GM18498 (cell line): Measurements from ENCODE around the gene ZNF629.

Source experiments
- ATAC-seq: cut with Tn5 transposase; IDR thresholded peaks from one replicate; pipeline ENCODE4 v1.9.1; 2021; ENCODE audit warnings: mild to moderate bottlenecking, moderate library complexity; ENCODE audit not compliant: unreplicated experiment

Gene ZNF629

GRCh38 chr16:30768583-30769181, 18.3 kb downstream of the ZNF629 start:
- no peak for ATAC-seq

- no peak for ATAC-seq
These were observed 19.1 kb downstream of the ZNF629 start for GRCh38 chr16:30767767-30768465.

DNA sequence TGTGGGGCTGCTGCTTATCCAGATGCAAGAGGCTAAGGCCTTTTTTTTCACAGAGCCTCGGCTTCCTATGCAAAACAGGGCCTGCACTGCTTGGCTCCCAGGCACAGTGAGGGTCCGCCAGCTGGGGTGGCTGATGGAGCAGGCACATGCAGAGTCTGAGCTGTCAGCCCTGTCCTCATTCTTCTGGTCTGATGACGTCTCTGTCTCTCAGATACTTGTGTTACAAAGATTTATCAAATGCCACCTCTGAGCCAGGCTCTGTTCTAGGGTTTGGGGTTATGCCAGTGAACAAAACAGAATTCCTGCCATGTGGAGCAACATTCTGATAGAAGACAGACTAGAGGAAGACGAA, 20.1 kb downstream of the ZNF629 start:
- ATAC-seq = no peak

DNA sequence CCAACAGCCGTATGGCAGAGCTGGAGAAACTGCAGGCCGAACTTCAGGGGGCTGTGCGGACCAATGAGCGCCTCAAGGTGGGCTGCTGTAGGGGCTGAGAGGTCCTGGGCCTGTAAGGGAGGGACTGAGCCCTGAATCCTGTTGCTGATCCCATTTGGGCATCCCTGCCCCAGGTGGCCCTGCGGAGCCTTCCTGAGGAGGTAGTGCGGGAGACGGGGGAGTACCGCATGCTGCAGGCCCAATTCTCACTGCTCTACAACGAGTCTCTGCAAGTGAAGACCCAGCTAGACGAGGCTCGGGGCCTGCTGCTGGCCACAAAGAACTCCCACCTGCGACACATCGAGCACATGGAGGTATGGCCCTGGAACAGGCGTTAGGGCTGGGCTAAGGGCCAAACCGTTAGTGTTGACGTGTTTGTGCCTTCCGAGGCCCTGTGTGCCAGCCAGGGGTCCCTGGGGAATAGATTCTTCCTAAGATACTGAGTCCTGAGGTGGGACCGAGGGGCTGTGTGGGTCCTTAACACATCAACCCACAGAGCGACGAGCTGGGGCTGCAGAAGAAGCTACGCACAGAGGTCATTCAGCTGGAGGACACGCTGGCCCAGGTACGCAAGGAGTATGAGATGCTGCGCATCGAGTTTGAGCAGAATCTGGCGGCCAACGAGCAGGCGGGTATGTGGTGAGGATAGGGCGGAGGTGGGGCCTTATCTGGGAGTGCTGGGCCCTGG, 20.6 kb downstream of the ZNF629 start:
- ATAC-seq = no peak

- no peak for ATAC-seq
These were observed 22.1 kb downstream of the ZNF629 start for GRCh38 chr16:30764816-30765465.

- ATAC-seq = no peak
These were observed 22.9 kb downstream of the ZNF629 start for GRCh38 chr16:30764086-30764485.

- no peak for ATAC-seq
These were observed 23.8 kb downstream of the ZNF629 start for GRCh38 chr16:30762991-30763725.

GRCh38 chr16:30761928-30762902, 24.8 kb downstream of the ZNF629 start, which contains the start of the genes CFAP119 and RNF40:
TSS of gene CFAP119 (minus strand) at chr16:30762062. CDS start at chr16:30761748, 314 bp downstream.
TSS of gene RNF40 (plus strand) at chr16:30762322. CDS start at chr16:30762546, 224 bp downstream.
- ATAC-seq = peak; percentile 82

- ATAC-seq = peak; percentile 31
These were observed 25.5 kb downstream of the ZNF629 start for GRCh38 chr16:30761427-30761927.

GRCh38 chr16:30760577-30761426, 26.2 kb downstream of the ZNF629 start:
- no peak for ATAC-seq

DNA sequence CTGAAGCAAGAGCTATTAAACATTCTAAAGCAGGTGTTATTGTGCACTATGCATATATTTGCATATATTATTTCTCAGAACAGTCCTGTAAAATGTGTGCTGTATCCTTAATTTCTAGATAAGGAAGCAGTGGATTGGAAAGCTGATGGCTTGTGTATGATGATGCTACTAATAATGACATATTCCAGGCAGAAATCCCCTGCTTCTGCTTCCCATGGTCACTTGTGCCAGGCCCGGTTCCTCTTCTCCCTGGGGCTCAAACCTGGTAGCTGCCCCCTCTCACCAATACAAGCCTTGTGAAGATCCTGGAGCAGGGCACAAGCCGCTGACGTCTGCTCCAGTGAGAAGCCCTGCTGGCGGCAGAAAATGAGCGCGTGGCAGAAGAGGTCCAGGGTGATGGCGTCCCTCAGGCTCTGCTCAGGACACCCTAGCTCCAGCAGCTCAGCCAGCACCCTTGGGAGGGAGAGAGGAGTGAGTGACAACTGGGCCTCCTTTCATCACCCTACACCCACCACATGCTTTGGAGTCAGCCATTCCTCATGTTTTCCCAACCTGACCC, 26.9 kb downstream of the ZNF629 start:
- ATAC-seq = no peak

DNA sequence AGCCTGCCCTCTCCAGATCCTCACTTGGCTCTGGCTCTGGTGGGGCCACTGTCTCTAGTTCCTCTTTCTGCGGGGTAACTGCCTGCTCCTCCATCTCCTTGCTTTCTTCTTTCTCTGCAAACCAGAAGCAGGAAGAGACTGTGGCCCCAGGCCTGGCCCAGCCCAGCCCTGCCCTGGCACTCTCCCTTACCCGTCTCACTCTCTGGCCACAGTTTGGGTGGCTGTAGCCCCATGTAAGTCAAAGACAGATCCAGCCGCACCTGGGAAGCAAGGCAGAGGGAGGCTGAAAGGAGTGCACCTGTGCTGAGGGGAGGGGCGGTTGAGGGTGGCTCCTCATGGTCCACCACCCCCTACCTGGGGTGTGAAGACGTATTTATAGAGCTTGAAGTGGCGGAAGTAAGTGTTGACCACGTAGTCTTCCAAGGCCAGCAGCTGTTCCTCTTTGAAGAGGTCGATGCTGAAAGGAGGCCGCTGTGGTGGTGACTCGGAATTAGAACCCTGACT, 28.0 kb downstream of the ZNF629 start:
- ATAC-seq = no peak

DNA sequence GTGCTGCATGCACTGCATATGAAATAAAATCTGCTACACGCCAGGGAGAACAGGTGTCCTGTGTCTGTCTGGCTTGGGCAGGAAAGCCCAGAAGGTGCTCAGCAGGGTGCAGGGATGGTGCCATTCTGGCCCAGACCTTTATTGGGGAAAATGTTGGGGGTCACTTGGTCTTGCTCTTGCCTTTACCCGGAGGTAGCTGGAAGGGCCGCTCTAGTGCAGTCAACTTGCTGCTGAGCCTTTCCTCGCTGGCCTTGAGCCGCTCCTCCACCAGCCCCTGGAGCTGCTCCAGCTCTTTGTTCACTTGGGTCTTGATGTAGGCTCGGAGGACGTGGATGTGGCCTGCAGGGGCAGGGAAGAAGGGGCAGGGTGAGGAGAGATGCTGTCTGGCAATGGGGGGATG, 29.7 kb downstream of the ZNF629 start:
- ATAC-seq = no peak

- ATAC-seq = no peak
These were observed 30.3 kb downstream of the ZNF629 start for GRCh38 chr16:30756781-30757100.

- no peak for ATAC-seq
These were observed 30.8 kb downstream of the ZNF629 start for GRCh38 chr16:30755955-30756780.

DNA sequence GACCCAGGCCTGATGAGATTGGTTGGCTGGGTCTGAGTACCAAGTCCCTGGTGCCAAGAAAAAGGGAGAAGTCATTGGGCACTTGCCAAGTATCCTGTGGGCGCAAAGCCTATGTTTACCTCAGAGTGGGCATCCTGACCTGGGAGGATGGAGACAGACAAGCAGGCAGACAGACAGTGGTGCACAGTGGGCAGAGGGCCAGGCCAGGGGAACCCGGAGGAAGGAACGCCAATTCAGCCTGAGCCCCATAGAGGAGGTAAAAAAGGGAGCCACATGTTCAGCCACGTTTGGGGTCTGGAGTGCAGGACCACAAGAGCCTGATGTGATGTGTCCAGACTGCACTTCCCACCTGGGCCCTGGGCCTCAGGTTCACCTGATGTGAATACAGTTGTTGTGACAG, 33.4 kb downstream of the ZNF629 start:
- ATAC-seq = no peak

DNA sequence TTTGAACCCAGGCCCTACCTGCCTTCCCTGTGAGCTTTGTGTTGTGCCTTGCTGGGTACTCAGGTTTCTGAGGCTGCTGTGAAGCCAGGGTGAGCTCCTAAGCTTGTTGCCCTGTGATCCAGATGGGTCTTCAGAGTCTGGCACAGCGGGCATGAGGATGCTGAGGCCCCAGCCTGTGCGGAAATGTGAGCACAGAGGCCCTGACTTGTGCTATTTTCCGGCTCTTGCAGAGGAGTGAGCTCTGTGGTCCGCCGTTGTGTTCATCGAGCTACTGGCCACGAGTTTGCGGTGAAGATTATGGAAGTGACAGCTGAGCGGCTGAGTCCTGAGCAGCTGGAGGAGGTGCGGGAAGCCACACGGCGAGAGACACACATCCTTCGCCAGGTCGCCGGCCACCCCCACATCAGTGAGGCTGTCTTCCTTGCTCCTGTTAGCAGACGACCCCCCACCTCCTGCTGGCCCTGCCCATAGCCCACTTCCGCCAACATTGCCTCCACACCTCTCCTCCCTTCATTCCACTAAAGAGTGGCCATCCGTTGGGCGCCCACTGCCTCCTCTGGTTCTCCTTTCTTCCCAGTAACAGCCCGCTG, 36.0 kb downstream of the ZNF629 start:
- ATAC-seq = no peak
